ENCODE results near the gene FAM13C. TPM values are rescaled to one million over a fixed set of nuclear protein-coding genes. Genes with fewer than 3 reads are reported as not detected.

Gene FAM13C
- total and polyA plus RNA-seq, 9 of the 15 experiments (the other 6 are each of a cell fraction or from before 2014, with no cell fraction given): not detected

DNA sequence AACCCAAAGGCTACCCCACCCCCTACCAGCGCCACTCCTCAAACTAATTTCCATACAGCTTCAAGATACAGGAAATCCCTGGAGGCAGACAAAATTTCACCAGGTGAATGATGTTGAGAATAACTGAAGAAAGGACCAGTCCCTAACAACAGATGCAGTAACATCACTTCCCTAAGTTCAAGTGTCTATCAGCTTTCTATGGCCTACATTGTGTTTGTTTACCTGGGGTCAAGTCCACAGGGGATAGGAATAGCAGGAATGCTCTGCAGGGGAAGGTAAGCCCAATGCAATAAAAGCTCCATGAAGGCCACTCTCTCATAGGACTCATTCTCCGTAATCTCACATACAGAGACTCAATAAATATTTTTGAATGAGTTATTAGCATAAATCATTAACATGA lies 26.9 kb downstream of the FAM13C start:
- H3K36me3 ChIP-seq (ENCODE audit: control insufficient read depth, insufficient read depth, low read length): no peaks in the 10 kb centered on the region
- CTCF ChIA-PET (ENCODE audit: low intra/inter-chr PET ratio): no interaction called here
- no TSS peak for BruUV-seq (replicated peaks)
- no peaks in the 10 kb centered on the region for H4K20me1 ChIP-seq (replicated peaks; ENCODE audit: control insufficient read depth, insufficient read depth, low read length)
- 0% methylated on average over 2 of the region's 2 CpGs for WGBS (ENCODE audit: insufficient coverage, low coverage, missing lambda C conversion rate)
- in situ Hi-C loops (cut with MboI) (no loop called here), intact Hi-C loops (cut with micrococcal nuclease) (no loop called here)
- H3K4me1 ChIP-seq (replicated peaks in 1 of 2; ENCODE audit: control insufficient read depth in 2 of 2, insufficient read depth in 2 of 2, low read length in 2 of 2): no peaks in the 10 kb centered on the region
- H3K4me3 ChIP-seq: no peak overlapping the region
- no peaks in the 10 kb centered on the region for H3K9me1 ChIP-seq (ENCODE audit: control insufficient read depth, insufficient read depth, low read length)
- no peak overlapping the region for H3K27ac ChIP-seq (ENCODE audit: extremely low read depth, low read depth, low read length)
- no peak overlapping the region for H3K4me2 ChIP-seq (ENCODE audit: insufficient read depth, low read length)
- H2AFZ ChIP-seq (ENCODE audit: low read depth, low read length): no peak overlapping the region
- ATAC-seq (no peak), FAIRE-seq (no peak), DNase-seq (ENCODE audit: extremely low read depth in 1 of 4, low spot score in 3 of 4) (no peak)
- POLR2A ChIA-PET: no interaction called here
- no peak overlapping the region for H3K9ac ChIP-seq (ENCODE audit: insufficient read depth in 1 of 2, low read depth in 2 of 2, low read length in 2 of 2)
- H3K79me2 ChIP-seq (ENCODE audit: control insufficient read depth, insufficient read depth, low read length): no peaks in the 10 kb centered on the region
- TF ChIP-seq SP1 (CRISPR knock-in tag; IDR thresholded peaks at IDR 0.05) (no peak), ZFP91 (CRISPR knock-in tag; IDR thresholded peaks at IDR 0.05) (no peak), NR3C1 (CRISPR knock-in tag; IDR thresholded peaks at IDR 0.05) (no peak)
- H3K9me3 ChIP-seq (replicated peaks; ENCODE audit: control insufficient read depth, insufficient read depth, low read depth, low read length): no peaks in the 10 kb centered on the region
- H3K27me3 ChIP-seq (ENCODE audit: control insufficient read depth in 2 of 2, insufficient read depth in 2 of 2, low read length in 2 of 2): no peaks in the 10 kb centered on the region

GRCh38 chr10:59333701-59334100 lies 28.6 kb downstream of the FAM13C start:
- H3K9me3 ChIP-seq (replicated peaks; ENCODE audit: control insufficient read depth, insufficient read depth, low read depth, low read length): no peaks in the 10 kb centered on the region
- in situ Hi-C loops (cut with MboI) (no loop called here), intact Hi-C loops (cut with micrococcal nuclease) (no loop called here)
- CTCF ChIA-PET (ENCODE audit: low intra/inter-chr PET ratio): no interaction called here
- H3K4me2 ChIP-seq (ENCODE audit: insufficient read depth, low read length): no peak overlapping the region
- no peaks in the 10 kb centered on the region for H3K79me2 ChIP-seq (ENCODE audit: control insufficient read depth, insufficient read depth, low read length)
- no peak for FAIRE-seq
- H3K36me3 ChIP-seq (ENCODE audit: control insufficient read depth, insufficient read depth, low read length): no peaks in the 10 kb centered on the region
- no peak overlapping the region for H3K27ac ChIP-seq (ENCODE audit: extremely low read depth, low read depth, low read length)
- no peaks in the 10 kb centered on the region for H3K27me3 ChIP-seq (ENCODE audit: control insufficient read depth in 2 of 2, insufficient read depth in 2 of 2, low read length in 2 of 2)
- POLR2A ChIA-PET: no interaction called here
- H3K4me1 ChIP-seq (replicated peaks in 1 of 2; ENCODE audit: control insufficient read depth in 2 of 2, insufficient read depth in 2 of 2, low read length in 2 of 2): no peaks in the 10 kb centered on the region
- no peaks in the 10 kb centered on the region for H4K20me1 ChIP-seq (replicated peaks; ENCODE audit: control insufficient read depth, insufficient read depth, low read length)
- H2AFZ ChIP-seq (ENCODE audit: low read depth, low read length): no peak overlapping the region
- no peaks in the 10 kb centered on the region for H3K9me1 ChIP-seq (ENCODE audit: control insufficient read depth, insufficient read depth, low read length)
- no peak overlapping the region for H3K4me3 ChIP-seq
- DNase-seq (ENCODE audit: extremely low read depth in 1 of 4, low spot score in 3 of 4): no peak
- no peak for ATAC-seq
- no TSS peak for BruUV-seq (replicated peaks)
- WGBS (ENCODE audit: insufficient coverage, low coverage, missing lambda C conversion rate): 0% methylated on average over 1 of the region's 1 CpG
- no peak overlapping the region for H3K9ac ChIP-seq (ENCODE audit: insufficient read depth in 1 of 2, low read depth in 2 of 2, low read length in 2 of 2)
- TF ChIP-seq YBX1 (IDR thresholded peaks at IDR 0.05) (no peak), ETV1 (tag; conservative IDR thresholded peaks at IDR 0.05; ENCODE audit: low read depth) (no peak), BCOR (IDR thresholded peaks at IDR 0.05) (no peak), ZNF79 (CRISPR knock-in tag; IDR thresholded peaks at IDR 0.05; ENCODE audit: low read depth) (no peak), XRCC5 (IDR thresholded peaks at IDR 0.05; ENCODE audit: low read depth, low read length) (no peak), SIX5 (IDR thresholded peaks at IDR 0.05; ENCODE audit: borderline replicate concordance in 1 of 2, insufficient read depth in 1 of 2, low read depth in 1 of 2, low read length in 2 of 2) (no peak), SREBF2 (CRISPR knock-in tag; IDR thresholded peaks at IDR 0.05) (no peak)
- TF ChIP-seq, protein P1, sequence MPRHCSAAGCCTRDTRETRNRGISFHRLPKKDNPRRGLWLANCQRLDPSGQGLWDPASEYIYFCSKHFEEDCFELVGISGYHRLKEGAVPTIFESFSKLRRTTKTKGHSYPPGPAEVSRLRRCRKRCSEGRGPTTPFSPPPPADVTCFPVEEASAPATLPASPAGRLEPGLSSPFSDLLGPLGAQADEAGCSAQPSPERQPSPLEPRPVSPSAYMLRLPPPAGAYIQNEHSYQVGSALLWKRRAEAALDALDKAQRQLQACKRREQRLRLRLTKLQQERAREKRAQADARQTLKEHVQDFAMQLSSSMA (CRISPR knock-in tag; IDR thresholded peaks at IDR 0.05): no peak
